Upper lobe of right lung (tissue), 1 donor: Measurements from ENCODE around the gene CHN2. TPM values are rescaled to one million over a fixed set of nuclear protein-coding genes. Genes with fewer than 3 reads are reported as not detected.
"Not testable (repeated sequence)": the region's sequence is repeated elsewhere in the genome, so short reads cannot be mapped to it uniquely, and the experiment has no call there.

Experiments used
- ATAC-seq: fragments of 200-7000 bp; cut with Tn5 transposase; one replicate; pipeline ENCODE4 v1.9.1; 2020; ENCODE audit warnings: mild to moderate bottlenecking, moderate library complexity
- DNase-seq: peaks from one replicate; pipeline ENCODE4 v3.0.0-alpha.2; 2020
- H3K27ac ChIP-seq: fragments of 200-600 bp; one replicate; pipeline ENCODE4 v1.8.0; 2022
- H3K27me3 ChIP-seq: fragments of 200-600 bp; one replicate; pipeline ENCODE4 v1.8.0; 2022; ENCODE audit warnings: mild to moderate bottlenecking
- H3K36me3 ChIP-seq: fragments of 200-600 bp; one replicate; pipeline ENCODE4 v1.8.0; 2022
- H3K4me1 ChIP-seq: fragments of 200-600 bp; one replicate; pipeline ENCODE4 v1.8.0; 2022
- H3K4me3 ChIP-seq: fragments of 200-600 bp; one replicate; pipeline ENCODE4 v1.8.0; 2022; ENCODE audit warnings: mild to moderate bottlenecking
- H3K9me3 ChIP-seq: fragments of 200-600 bp; one replicate; pipeline ENCODE4 v1.8.0; 2022
- CTCF ChIP-seq: fragments of 200-600 bp; IDR thresholded peaks from one replicate; pipeline ENCODE4 v1.8.0; 2022; ENCODE audit warnings: antibody characterized with exemption
- intact Hi-C: fragments of 100-400 bp; cut with DNase I; formaldehyde crosslinking; loops from one replicate; pipeline ENCODE4 v1.11.0; 2022
- total RNA-seq: library from RNA; stranded (reverse); fragmentation: NEBNext Ultra II Directional; extraction: Animal tissue kit (Norgen Biotek cat#: 25700); gene quantifications from one replicate; pipeline ENCODE4 v1.2.1, GENCODE V29; 2021
- donor health status: DM: no; HTN: yes; CAD: no; lungs with severe emphysema.

CHN2 gene
- total RNA-seq, 1 donor from 2014 or later: 14.4 TPM

GRCh38 chr7:29516491-29516890, 321.9 kb downstream of the CHN2 start:
- no peaks in the 10 kb centered on the region for H3K27me3 ChIP-seq
- intact Hi-C loops: no loop called here
- TF ChIP-seq CTCF: no peak
- H3K27ac ChIP-seq: no peak overlapping the region
- H3K36me3 ChIP-seq: no peaks in the 10 kb centered on the region
- no peaks in the 10 kb centered on the region for H3K9me3 ChIP-seq
- no peak overlapping the region for H3K4me3 ChIP-seq
- ATAC-seq (peak; percentile 42), DNase-seq (no peak)
- H3K4me1 ChIP-seq: no peaks in the 10 kb centered on the region

GRCh38 chr7:29518616-29519015, 324.0 kb downstream of the CHN2 start:
- Histone ChIP-seq H3K36me3 (no peaks in the 10 kb centered on the region), H3K9me3 (no peaks in the 10 kb centered on the region), H3K4me1 (no peaks in the 10 kb centered on the region), H3K4me3 (no peak overlapping the region), H3K27me3 (no peaks in the 10 kb centered on the region), H3K27ac (no peak overlapping the region)
- intact Hi-C loops: no loop called here
- no peak for TF ChIP-seq CTCF
- DNase-seq: no peak
- ATAC-seq: no peak

- Histone ChIP-seq H3K27ac (no peak overlapping the region), H3K36me3 (no peaks in the 10 kb centered on the region), H3K4me1 (no peaks in the 10 kb centered on the region), H3K27me3 (no peaks in the 10 kb centered on the region), H3K9me3 (no peaks in the 10 kb centered on the region), H3K4me3 (no peak overlapping the region)
- no peak for ATAC-seq
- TF ChIP-seq CTCF: no peak
- intact Hi-C loops: no loop called here
- no peak for DNase-seq
Observed at GRCh38 chr7:29523728-29524127, 329.2 kb downstream of the CHN2 start.

- no peak for ATAC-seq
- no peaks in the 10 kb centered on the region for H3K27me3 ChIP-seq
- H3K9me3 ChIP-seq: no peaks in the 10 kb centered on the region
- no peak overlapping the region for H3K27ac ChIP-seq
- no peaks in the 10 kb centered on the region for H3K36me3 ChIP-seq
- intact Hi-C loops: no loop called here
- no peak for TF ChIP-seq CTCF
- DNase-seq: no peak
- no peak overlapping the region for H3K4me3 ChIP-seq
- H3K4me1 ChIP-seq: no peaks in the 10 kb centered on the region
Observed at GRCh38 chr7:29527505-29528108, 333.0 kb downstream of the CHN2 start.

- H3K4me3 ChIP-seq, H3K9me3 ChIP-seq, H3K27ac ChIP-seq, H3K27me3 ChIP-seq, H3K4me1 ChIP-seq, H3K36me3 ChIP-seq, ATAC-seq, DNase-seq, intact Hi-C loops: not testable (repeated sequence)
Observed at GRCh38 chr7:29528526-29528925, 334.0 kb downstream of the CHN2 start.

Other genes starting within 250 kb of the CHN2 start
- 6.5 TPM for gene TRIL, start 236.4 kb upstream of the CHN2 start, total RNA-seq
- gene CPVL, start 48.2 kb upstream of the CHN2 start, total RNA-seq: 31.9 TPM